Central memory CD8-positive, alpha-beta T cell (primary cell): ENCODE results near the gene BMPR1A.
"Not testable (repeated sequence)": the region's sequence is repeated elsewhere in the genome, so short reads cannot be mapped to it uniquely, and the experiment has no call there.

Source experiments
- ATAC-seq: fragments of 150-1000 bp; cut with Tn5 transposase; replicated peaks from 2 replicates; pipeline ENCODE4 v1.10.0; 2022; ENCODE audit warnings: mild to moderate bottlenecking, moderate FRiP score, moderate number of reproducible peaks; ENCODE audit not compliant: poor library complexity, severe bottlenecking; ENCODE audit errors: extremely low read depth
- DNase-seq, 2 donors: peaks; one replicate each; pipeline ENCODE4 v3.0.0; 2021; ENCODE audit warnings: low spot score in 2 of 2
- H3K27ac Mint-ChIP-seq: one replicate; pipeline ENCODE4 v1.8.0; 2022; ENCODE audit warnings: low read depth, mild to moderate bottlenecking, moderate library complexity, mixed read lengths
- H3K27me3 Mint-ChIP-seq: one replicate; pipeline ENCODE4 v1.8.0; 2022; ENCODE audit warnings: mixed read lengths
- H3K36me3 Mint-ChIP-seq: one replicate; pipeline ENCODE4 v1.8.0; 2022; ENCODE audit warnings: mild to moderate bottlenecking, moderate library complexity, mixed read lengths; ENCODE audit not compliant: insufficient read depth
- H3K4me1 Mint-ChIP-seq: one replicate; pipeline ENCODE4 v1.8.0; 2022; ENCODE audit warnings: mixed read lengths
- H3K4me3 Mint-ChIP-seq: one replicate; pipeline ENCODE4 v1.8.0; 2022; ENCODE audit warnings: mild to moderate bottlenecking, moderate library complexity, mixed read lengths
- H3K9me3 Mint-ChIP-seq: one replicate; pipeline ENCODE4 v1.8.0; 2022; ENCODE audit warnings: mixed read lengths

BMPR1A gene

GRCh38 chr10:86974484-86974883 lies 218.1 kb downstream of the BMPR1A start:
- ATAC-seq (no peak), DNase-seq (no peak)
- Mint-ChIP-seq H3K27ac (peak overlapping the region; percentile 27), H3K4me3 (no peak overlapping the region), H3K36me3 (peaks cover 7% of the 10 kb centered on the region), H3K4me1 (peaks cover 15% of the 10 kb centered on the region), H3K27me3 (no peaks in the 10 kb centered on the region), H3K9me3 (no peaks in the 10 kb centered on the region)

GRCh38 chr10:86976362-86977056 lies 220.1 kb downstream of the BMPR1A start:
- no peak for DNase-seq
- ATAC-seq: no peak
- Mint-ChIP-seq H3K4me1 (peaks cover 11% of the 10 kb centered on the region), H3K36me3 (peaks cover 4% of the 10 kb centered on the region), H3K27ac (no peak overlapping the region), H3K4me3 (no peak overlapping the region), H3K9me3 (no peaks in the 10 kb centered on the region), H3K27me3 (no peaks in the 10 kb centered on the region)

- not testable (repeated sequence) for H3K4me3 Mint-ChIP-seq, H3K27ac Mint-ChIP-seq, H3K27me3 Mint-ChIP-seq, DNase-seq, H3K9me3 Mint-ChIP-seq, H3K4me1 Mint-ChIP-seq, ATAC-seq, H3K36me3 Mint-ChIP-seq
These were observed 222.0 kb downstream of the BMPR1A start for GRCh38 chr10:86978457-86978856.

GRCh38 chr10:86979296-86979818 lies 222.9 kb downstream of the BMPR1A start:
- no peaks in the 10 kb centered on the region for H3K9me3 Mint-ChIP-seq
- H3K27ac Mint-ChIP-seq: no peak overlapping the region
- no peak for ATAC-seq
- H3K4me3 Mint-ChIP-seq: no peak overlapping the region
- H3K36me3 Mint-ChIP-seq: no peaks in the 10 kb centered on the region
- DNase-seq: no peak
- no peaks in the 10 kb centered on the region for H3K27me3 Mint-ChIP-seq
- H3K4me1 Mint-ChIP-seq: no peaks in the 10 kb centered on the region

GRCh38 chr10:86979977-86980448 lies 223.6 kb downstream of the BMPR1A start:
- no peaks in the 10 kb centered on the region for H3K36me3 Mint-ChIP-seq
- no peaks in the 10 kb centered on the region for H3K4me1 Mint-ChIP-seq
- H3K27me3 Mint-ChIP-seq: no peaks in the 10 kb centered on the region
- H3K4me3 Mint-ChIP-seq: no peak overlapping the region
- H3K27ac Mint-ChIP-seq: no peak overlapping the region
- no peaks in the 10 kb centered on the region for H3K9me3 Mint-ChIP-seq
- ATAC-seq (no peak), DNase-seq (no peak)

- H3K36me3 Mint-ChIP-seq, H3K4me1 Mint-ChIP-seq, H3K27ac Mint-ChIP-seq, H3K27me3 Mint-ChIP-seq, H3K9me3 Mint-ChIP-seq, ATAC-seq, H3K4me3 Mint-ChIP-seq, DNase-seq: not testable (repeated sequence)
These were observed 224.6 kb downstream of the BMPR1A start for GRCh38 chr10:86981020-86981419.

GRCh38 chr10:86981716-86982115 lies 225.3 kb downstream of the BMPR1A start:
- Mint-ChIP-seq H3K36me3 (no peaks in the 10 kb centered on the region), H3K4me3 (no peak overlapping the region), H3K4me1 (no peaks in the 10 kb centered on the region), H3K9me3 (no peaks in the 10 kb centered on the region), H3K27me3 (no peaks in the 10 kb centered on the region), H3K27ac (no peak overlapping the region)
- DNase-seq (no peak), ATAC-seq (no peak)
